ENCODE results near the gene FTH1. TPM values are rescaled to one million over a fixed set of nuclear protein-coding genes. Genes with fewer than 3 reads are reported as not detected.

FTH1 gene
- total and polyA plus RNA-seq, 2 of the 13 experiments (the other 11 are each of a cell fraction or from before 2014, with no cell fraction given) = 607 to 760 TPM

- Histone ChIP-seq H3K27ac (ENCODE audit: extremely low read length, insufficient read depth, low read length) (peak overlapping the region; percentile 46), H3K9me3 (ENCODE audit: low read length) (no peaks in the 10 kb centered on the region), H3K4me1 (ENCODE audit: insufficient read depth, low read length) (peaks cover 52% of the 10 kb centered on the region), H2AFZ (ENCODE audit: low read length) (no peak overlapping the region), H3K79me2 (ENCODE audit: insufficient read depth, low read length) (peaks cover 19% of the 10 kb centered on the region), H3K27me3 (ENCODE audit: control insufficient read depth in 1 of 2, insufficient read depth in 2 of 2, low read length in 2 of 2) (no peaks in the 10 kb centered on the region; a peak in 1 of 5 replicates), H3K36me3 (replicated peaks in 1 of 2; ENCODE audit: control insufficient read depth in 1 of 2, insufficient read depth in 2 of 2, low read length in 2 of 2) (peaks cover 5 to 23% of the 10 kb centered on the region in 2 experiments; a peak in 4 of 5 replicates), H3K4me2 (ENCODE audit: low read depth, low read length) (peak overlapping the region; percentile 55), H3K9ac (ENCODE audit: insufficient read depth, low read depth, low read length) (no peak overlapping the region), H3K4me3 (replicated peaks in 1 of 3; ENCODE audit: insufficient read depth in 1 of 3, low read depth in 2 of 3, low read length in 3 of 3) (peak overlapping the region in 1 of 3 experiments; percentile 28; a peak in 1 of 6 replicates), H4K20me1 (ENCODE audit: insufficient read depth, low read length) (peaks cover 36% of the 10 kb centered on the region)
- intact Hi-C loops (cut with micrococcal nuclease; ENCODE audit: unreplicated experiment) = no loop called here
- ChIA-PET CTCF (ENCODE audit: low intra/inter-chr PET ratio, low total read pairs) (no interaction called here), POLR2A (interaction anchor here (0.9 to 9.7 kb wide), 11 partner anchors 11 to 120 kb away, joined by 3 to 323 read pairs (median 4); partner anchors contain the start of gene BEST1)
- in situ Hi-C loops (cut with HindIII; ENCODE audit: extremely low pct_ligation_motif_present, low pct_unique_long_range_greater_than_20kb) = no loop called here
- peak; percentile 84 for DNase-seq (ENCODE audit: low spot score)
- 7% methylated on average over 8 of the region's 8 CpGs for WGBS (ENCODE audit: low lambda C conversion rate)
- FAIRE-seq = peak; percentile 75
- no TSS peak for BruUV-seq (replicated peaks)
- ATAC-seq = peak; percentile 70
- TF ChIP-seq BHLHE40 (IDR thresholded peaks at IDR 0.05; ENCODE audit: low read length) (no peak), ZNF557 (CRISPR knock-in tag; IDR thresholded peaks at IDR 0.05) (no peak), AGO1 (IDR thresholded peaks at IDR 0.05; ENCODE audit: low read depth, low read length, poor library complexity, severe bottlenecking) (no peak), TERF1 (CRISPR knock-in tag; IDR thresholded peaks at IDR 0.05) (no peak), ZNF501 (CRISPR knock-in tag; IDR thresholded peaks at IDR 0.05) (no peak), TEAD3 (CRISPR knock-in tag; optimal IDR thresholded peaks at IDR 0.05; ENCODE audit: borderline replicate concordance) (no peak), MED8 (CRISPR knock-in tag; IDR thresholded peaks at IDR 0.05; ENCODE audit: insufficient replicate concordance) (no peak), ZNF512B (CRISPR knock-in tag; IDR thresholded peaks at IDR 0.05; ENCODE audit: borderline replicate concordance) (no peak), SP4 (CRISPR knock-in tag; IDR thresholded peaks at IDR 0.05) (no peak), DZIP1 (CRISPR knock-in tag; IDR thresholded peaks at IDR 0.05) (no peak), TFAP4 (IDR thresholded peaks at IDR 0.05; ENCODE audit: borderline replicate concordance, low read depth) (peak; percentile 83), THYN1 (CRISPR knock-in tag; IDR thresholded peaks at IDR 0.05; ENCODE audit: borderline replicate concordance, low read depth) (0 out of 2 replicates have a peak, but pooled peaks have one; percentile 79), RBAK (CRISPR knock-in tag; IDR thresholded peaks at IDR 0.05) (no peak), ARHGAP35 (CRISPR knock-in tag; IDR thresholded peaks at IDR 0.05; ENCODE audit: borderline replicate concordance) (no peak), HMG20A (CRISPR knock-in tag; IDR thresholded peaks at IDR 0.05; ENCODE audit: borderline replicate concordance) (no peak), ZNF782 (CRISPR knock-in tag; IDR thresholded peaks at IDR 0.05; ENCODE audit: borderline replicate concordance) (no peak), RXRA (CRISPR knock-in tag; IDR thresholded peaks at IDR 0.05) (peak; percentile 74; the same call in 1 of the 2 replicates)
Measured at GRCh38 chr11:61961570-61962212, 5.7 kb downstream of the FTH1 start.

Measured in HepG2 (cell line).